H1 (cell line): ENCODE measurements around the gene APP. TPM values are rescaled to one million over a fixed set of nuclear protein-coding genes. Genes with fewer than 3 reads are reported as not detected.

ENCODE experiments used
- CTCF ChIA-PET: fragments of 300-600 bp; sonication (Branson Sonifier 250); formaldehyde crosslinking; loops from one replicate; lab custom pipeline; 2021; ENCODE audit not compliant: partially characterized antibody; lab: Charles Lee
- POLR2A ChIA-PET: fragments of 300-600 bp; sonication (Branson Sonifier 250); formaldehyde crosslinking; loops from one replicate; lab custom pipeline; 2021; ENCODE audit warnings: inconsistent platforms; ENCODE audit not compliant: partially characterized antibody; lab: Charles Lee
- DNase-seq, 2 experiments: peaks; one replicate each; pipeline versions ENCODE4 v3.0.0 to v3.0.0-alpha.2; 2010 to 2022; ENCODE audit warnings: low spot score in 2 of 2, low read depth in 1 of 2, mixed read lengths in 1 of 2
- FAIRE-seq: peaks from 2 replicates; lab custom pipeline; 2011; peaks lifted over from hg19 to GRCh38; lab: Jason Lieb, UNC
- H2AFZ ChIP-seq: 2 replicates; pipeline ENCODE4 v1.8.1; 2012; ENCODE audit warnings: low read length, inconsistent platforms
- H2AK5ac ChIP-seq: 2 replicates; pipeline ENCODE4 v1.6.1; 2013; ENCODE audit warnings: low read depth, low read length
- H2BK120ac ChIP-seq: replicated peaks from 2 replicates; pipeline ENCODE3; 2013; ENCODE audit warnings: low read depth, low read length, inconsistent platforms
- H2BK12ac ChIP-seq: 2 replicates; pipeline ENCODE4 v1.6.1; 2013; ENCODE audit warnings: low read depth, low read length
- H2BK15ac ChIP-seq: 2 replicates; pipeline ENCODE4 v1.6.1; 2013; ENCODE audit warnings: low read length
- H2BK20ac ChIP-seq: 2 replicates; pipeline ENCODE4 v1.6.1; 2013; ENCODE audit warnings: low read length
- H2BK5ac ChIP-seq: 2 replicates; pipeline ENCODE4 v1.6.1; 2013; ENCODE audit warnings: low read depth, low read length
- H3K14ac ChIP-seq: 2 replicates; pipeline ENCODE4 v1.6.1; 2013; ENCODE audit warnings: inconsistent platforms; ENCODE audit not compliant: insufficient read length
- H3K18ac ChIP-seq: 2 replicates; pipeline ENCODE4 v1.6.1; 2013; ENCODE audit warnings: low read length; ENCODE audit errors: extremely low read depth
- H3K23ac ChIP-seq: 2 replicates; pipeline ENCODE4 v1.6.1; 2013; ENCODE audit warnings: inconsistent platforms; ENCODE audit not compliant: insufficient read length
- H3K23me2 ChIP-seq: 2 replicates; pipeline ENCODE4 v1.6.1; 2013; ENCODE audit warnings: low read depth, low read length
- H3K27ac ChIP-seq: 2 replicates; pipeline ENCODE4 v1.6.1; 2011; ENCODE audit warnings: low read depth, low read length, inconsistent platforms
- H3K27me3 ChIP-seq, 4 experiments: replicated peaks in 1 of 4; 1 replicate in 1 of 4; 2 replicates in 3 of 4; pipeline versions ENCODE4 v1.6.1 to v1.8.1; 2011 to 2013; ENCODE audit warnings: low read length in 3 of 4, mild to moderate bottlenecking in 3 of 4, inconsistent platforms in 2 of 4, mixed read lengths in 2 of 4, moderate library complexity in 1 of 4; ENCODE audit not compliant: control insufficient read depth in 3 of 4, insufficient read depth in 3 of 4; ENCODE audit errors: extremely low read depth in 1 of 4
- H3K36me3 ChIP-seq, 4 experiments: 2 replicates each; pipeline versions ENCODE4 v1.6.1 to v1.8.1; 2011 to 2013; ENCODE audit warnings: mild to moderate bottlenecking in 4 of 4, low read length in 3 of 4, moderate library complexity in 2 of 4, control low read depth in 1 of 4, inconsistent platforms in 1 of 4; ENCODE audit not compliant: insufficient read depth in 4 of 4, control insufficient read depth in 2 of 4
- H3K4ac ChIP-seq: replicated peaks from 2 replicates; pipeline ENCODE3; 2013; ENCODE audit warnings: low read length, low read depth, mixed read lengths, inconsistent platforms; ENCODE audit not compliant: insufficient read length
- H3K4me1 ChIP-seq, 4 experiments: replicated peaks in 1 of 4; 1 replicate in 1 of 4; 2 replicates in 3 of 4; pipeline versions ENCODE4 v1.6.1 to v1.8.1; 2011 to 2013; ENCODE audit warnings: low read length in 3 of 4, inconsistent platforms in 2 of 4, mixed read lengths in 1 of 4; ENCODE audit not compliant: insufficient read depth in 4 of 4, control insufficient read depth in 3 of 4
- H3K4me2 ChIP-seq, 2 experiments: 2 replicates each; pipeline versions ENCODE4 v1.6.1 to v1.8.1; 2011 to 2013; ENCODE audit warnings: low read depth in 2 of 2, low read length in 2 of 2, control low read depth in 1 of 2, inconsistent platforms in 1 of 2, mild to moderate bottlenecking in 1 of 2; ENCODE audit not compliant: insufficient read depth in 1 of 2
- H3K4me3 ChIP-seq, 4 experiments: fragments of 200-600, 300-600 bp in 1 of 4; sonication (generic), shearing (Covaris generic), sonication (Bioruptor Twin) in 1 of 4; 2 replicates each; pipeline versions ENCODE4 v1.5.1 to v1.8.1; 2011 to 2016; ENCODE audit warnings: low read length in 4 of 4, low read depth in 3 of 4, control low read depth in 2 of 4, inconsistent platforms in 2 of 4, mild to moderate bottlenecking in 2 of 4, mixed read lengths in 1 of 4, moderate library complexity in 1 of 4; ENCODE audit not compliant: insufficient read depth in 2 of 4; ENCODE audit errors: extremely low read depth in 1 of 4
- H3K56ac ChIP-seq: replicated peaks from 2 replicates; pipeline ENCODE3; 2013; ENCODE audit warnings: low read depth, mild to moderate bottlenecking, mixed read lengths, low read length, inconsistent platforms; ENCODE audit not compliant: insufficient read length
- H3K79me1 ChIP-seq: 2 replicates; pipeline ENCODE4 v1.6.1; 2013; ENCODE audit warnings: low read depth, low read length, control low read depth
- H3K79me2 ChIP-seq, 2 experiments: 2 replicates each; pipeline versions ENCODE4 v1.6.1 to v1.8.1; 2012 to 2013; ENCODE audit warnings: low read length in 2 of 2, mild to moderate bottlenecking in 2 of 2, inconsistent platforms in 1 of 2; ENCODE audit not compliant: insufficient read depth in 2 of 2, control insufficient read depth in 1 of 2
- H3K9ac ChIP-seq, 4 experiments: replicated peaks in 1 of 4; 1 replicate in 1 of 4; 2 replicates in 3 of 4; pipeline versions ENCODE4 v1.6.1 to v1.8.1; 2011 to 2013; ENCODE audit warnings: low read depth in 3 of 4, low read length in 3 of 4, control low read depth in 2 of 4, mild to moderate bottlenecking in 2 of 4, moderate library complexity in 2 of 4, inconsistent platforms in 1 of 4; ENCODE audit errors: extremely low read depth in 1 of 4
- H3K9me3 ChIP-seq, 2 experiments: 2 replicates each; pipeline versions ENCODE4 v1.6.1 to v1.8.1; 2012 to 2013; ENCODE audit warnings: mild to moderate bottlenecking in 2 of 2, moderate library complexity in 2 of 2, control low read depth in 1 of 2, inconsistent platforms in 1 of 2, low read depth in 1 of 2, low read length in 1 of 2, mixed read lengths in 1 of 2; ENCODE audit not compliant: insufficient read depth in 2 of 2
- H4K20me1 ChIP-seq, 2 experiments: replicated peaks in 1 of 2; 2 replicates each; pipeline versions ENCODE3 to v1.8.1; 2011 to 2013; ENCODE audit warnings: inconsistent platforms in 2 of 2, low read length in 2 of 2, mild to moderate bottlenecking in 1 of 2; ENCODE audit not compliant: insufficient read depth in 2 of 2, control insufficient read depth in 1 of 2
- H4K5ac ChIP-seq: 2 replicates; pipeline ENCODE4 v1.6.1; 2013; ENCODE audit warnings: low read length, low read depth, mixed read lengths, inconsistent platforms; ENCODE audit not compliant: insufficient read length
- H4K8ac ChIP-seq: 2 replicates; pipeline ENCODE4 v1.8.0; 2013; ENCODE audit warnings: mild to moderate bottlenecking, moderate library complexity, low read length, inconsistent platforms; ENCODE audit not compliant: insufficient read depth; ENCODE audit errors: extremely low read depth
- H4K91ac ChIP-seq: replicated peaks from 2 replicates; pipeline ENCODE3; 2013; ENCODE audit warnings: low read length, mixed read lengths, inconsistent platforms; ENCODE audit not compliant: insufficient read length
- BACH1 ChIP-seq: IDR thresholded peaks from 2 replicates; pipeline ENCODE4 v1.6.1; 2012; ENCODE audit warnings: low read length, improper control_type of control experiment
- BCL11A ChIP-seq, 2 experiments: IDR thresholded peaks; one replicate each; pipeline ENCODE4 v1.6.1; 2011; ENCODE audit warnings: low read depth in 2 of 2, low read length in 2 of 2, mild to moderate bottlenecking in 2 of 2
- CBX8 ChIP-seq: fragments of 300-800, 300-1000 bp; sonication (generic); IDR thresholded peaks from 2 replicates; pipeline ENCODE4 v1.7.1; 2016; ENCODE audit warnings: low read depth, low read length, borderline replicate concordance
- JUND ChIP-seq: IDR thresholded peaks from 2 replicates; pipeline ENCODE4 v1.6.1; 2011; ENCODE audit warnings: mild to moderate bottlenecking, improper control_type of control experiment, low read length
- KDM5A ChIP-seq: fragments of 200-600 bp; IDR thresholded peaks from 2 replicates; pipeline ENCODE4 v1.7.1; 2012; ENCODE audit warnings: mild to moderate bottlenecking, low read length, inconsistent platforms, mixed read lengths
- MAX ChIP-seq: IDR thresholded peaks from 2 replicates; pipeline ENCODE4 v1.6.1; 2012; ENCODE audit warnings: inconsistent platforms
- POU5F1 ChIP-seq: IDR thresholded peaks from 2 replicates; pipeline ENCODE4 v1.6.1; 2011; ENCODE audit warnings: low read depth, mild to moderate bottlenecking, low read length, moderate library complexity
- TAF1 ChIP-seq: IDR thresholded peaks from 2 replicates; pipeline ENCODE4 v1.6.1; 2011; ENCODE audit warnings: mild to moderate bottlenecking, low read depth, low read length
- USF2 ChIP-seq: IDR thresholded peaks from 2 replicates; pipeline ENCODE4 v1.6.1; 2011; ENCODE audit warnings: low read length, improper control_type of control experiment
- WGBS, 2 experiments: shearing (Covaris generic) in 1 of 2; methylation state at CpG; one replicate each; pipeline versions ENCODE4 v1.1.6 to v1.1.7; 2013 to 2015; ENCODE audit warnings: low lambda C conversion rate in 2 of 2, mixed read lengths in 2 of 2, inconsistent platforms in 1 of 2, low coverage in 1 of 2, missing lambda C conversion rate in 1 of 2; ENCODE audit not compliant: insufficient replicate concordance in 2 of 2, insufficient coverage in 1 of 2, insufficient read length in 1 of 2; ENCODE audit errors: extremely low coverage in 1 of 2, missing lambda C conversion rate in 1 of 2; 5-methylcytosine and 5-hydroxymethylcytosine counted together
- polyA plus RNA-seq, 7 experiments: library from polyadenylated mRNA; depleted of rRNA in 3 of 7; stranded (reverse) in 5 of 7; unstranded in 2 of 7; fragments of >200 nt in 5 of 7; fragments of 200-250 nt in 2 of 7; gene quantifications; 1 replicate in 5 of 7; 2 replicates in 1 of 7; 4 replicates in 1 of 7; pipeline versions ENCODE4 v1.2.1 to v1.2.3, GENCODE V29; 2011 to 2013; ENCODE audit warnings: missing spikeins in 2 of 7, mixed read lengths in 2 of 7
- total RNA-seq: library from RNA; stranded (reverse); fragmentation: NEBNext Ultra II Directional; extraction: Animal tissue kit (Norgen Biotek cat#: 25700); gene quantifications from 2 replicates; pipeline ENCODE4 v1.2.1, GENCODE V29; 2021

Gene APP
- total and polyA plus RNA-seq, 2 of the 8 experiments (the other 6 are each of a cell fraction or from before 2014, with no cell fraction given): 375 to 551 TPM

GRCh38 chr21:25983745-25984144 is 186.8 kb downstream of the APP start:
- peak overlapping the region; percentile 15; the same call in 1 of the 2 replicates for H3K18ac ChIP-seq
- no peaks in the 10 kb centered on the region for H4K20me1 ChIP-seq
- H3K27me3 ChIP-seq: no peaks in the 10 kb centered on the region
- H3K4me3 ChIP-seq: no peak overlapping the region
- ChIA-PET POLR2A (interaction anchor here (1.1 kb wide), 1 partner anchor 9 kb away, joined by 5 read pairs; no protein-coding TSS in a partner anchor), CTCF (interaction anchor here (0.5 to 0.7 kb wide), 2 partner anchors 45 to 112 kb away, joined by 3 read pairs; no protein-coding TSS in a partner anchor)
- H3K4me1 ChIP-seq: peaks cover 0 to 13% (median 11%) of the 10 kb centered on the region in 4 experiments; a peak in 6 of 7 replicates
- H3K4ac ChIP-seq: no peak overlapping the region
- H4K91ac ChIP-seq: no peak overlapping the region
- H2BK20ac ChIP-seq: no peak overlapping the region
- no peak overlapping the region for H2BK12ac ChIP-seq
- H3K9me3 ChIP-seq: no peaks in the 10 kb centered on the region
- H2AFZ ChIP-seq: no peak overlapping the region
- H3K56ac ChIP-seq: no peak overlapping the region
- H3K36me3 ChIP-seq: peaks cover 0 to 39% (median 19%) of the 10 kb centered on the region in 4 experiments; a peak in 5 of 8 replicates
- no peak overlapping the region for H3K14ac ChIP-seq
- H3K23ac ChIP-seq: no peak overlapping the region
- H3K27ac ChIP-seq: no peak overlapping the region
- 0 out of 2 replicates have a peak overlapping the region, but pooled peaks have one; percentile 8 for H2BK5ac ChIP-seq
- no peaks in the 10 kb centered on the region for H3K79me1 ChIP-seq
- H4K5ac ChIP-seq: no peak overlapping the region
- WGBS, 2 experiments: 77% methylated on average over 3 of the region's 3 CpGs; no CpG with 5 or more reads in 1 of the 2 experiments
- H2AK5ac ChIP-seq: no peak overlapping the region
- H4K8ac ChIP-seq: no peak overlapping the region
- H3K4me2 ChIP-seq: no peak overlapping the region
- H3K23me2 ChIP-seq: no peaks in the 10 kb centered on the region
- TF ChIP-seq USF2 (no peak), BACH1 (no peak), MAX (no peak), TAF1 (no peak), CBX8 (no peak), KDM5A (no peak), JUND (no peak), POU5F1 (no peak), BCL11A (IDR thresholded peaks at IDR 0.05; ENCODE audit: low read depth in 2 of 2, low read length in 2 of 2) (no peak)
- H3K9ac ChIP-seq: no peak overlapping the region
- H3K79me2 ChIP-seq: peaks cover 0 to 4% of the 10 kb centered on the region in 2 experiments; a peak in 1 of 4 replicates
- DNase-seq (no peak), FAIRE-seq (no peak)
- H2BK15ac ChIP-seq: no peak overlapping the region
- H2BK120ac ChIP-seq: no peak overlapping the region
